Measurements from ENCODE around the gene SPRING1. TPM values are rescaled to one million over a fixed set of nuclear protein-coding genes. Genes with fewer than 3 reads are reported as not detected.

The SPRING1 gene
- total and polyA plus RNA-seq, 2 of the 13 experiments (the other 11 are each of a cell fraction or from before 2014, with no cell fraction given) = 20.0 to 51.8 TPM

DNA sequence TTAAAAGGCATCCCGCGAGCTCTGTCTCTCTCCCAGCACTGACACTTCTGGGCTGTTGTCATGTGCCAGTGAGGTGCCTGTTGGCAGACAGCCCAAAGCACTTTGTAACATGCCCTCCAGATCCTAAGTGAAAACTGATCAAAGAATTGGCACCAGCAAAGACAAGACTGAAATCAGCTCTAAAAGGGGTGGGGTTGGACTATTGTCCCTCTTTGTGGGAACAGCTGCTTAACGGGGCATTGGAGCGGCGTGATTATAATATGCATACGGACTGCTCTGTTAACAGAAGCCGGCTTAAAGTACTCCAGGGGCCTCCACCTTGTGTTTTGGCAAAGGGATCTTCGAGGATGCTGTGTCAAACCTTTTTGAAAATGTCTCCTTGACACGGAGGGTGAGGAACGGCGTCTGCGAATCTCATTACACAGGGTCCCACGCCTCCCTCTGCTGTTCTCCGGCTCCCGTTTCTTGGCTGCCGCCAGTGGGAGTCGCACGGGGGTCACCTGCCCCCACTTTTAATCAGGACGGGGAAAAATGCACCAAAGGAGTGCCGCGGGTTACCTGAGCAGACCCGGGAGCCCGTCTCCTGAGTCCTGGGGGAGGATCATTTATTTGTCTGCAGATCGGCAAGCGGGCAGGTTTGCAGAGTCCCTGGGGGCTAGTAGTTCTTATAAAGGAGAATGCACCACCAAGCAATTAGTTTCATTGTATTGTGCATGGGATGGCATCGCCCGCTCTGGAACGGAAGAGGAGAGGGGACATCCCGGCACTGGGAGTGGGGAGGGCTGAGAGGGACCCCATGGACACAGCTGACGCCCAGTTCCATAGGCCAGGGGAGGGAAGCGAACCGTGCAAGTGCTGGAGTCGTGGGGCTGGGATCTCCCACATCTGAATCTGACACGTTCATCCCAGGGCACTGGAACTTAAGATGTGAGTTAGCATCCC is 44.3 kb downstream of the SPRING1 start:
- in situ Hi-C loops (cut with HindIII; ENCODE audit: extremely low pct_ligation_motif_present, low pct_unique_long_range_greater_than_20kb) = no loop called here
- Histone ChIP-seq H3K4me1 (ENCODE audit: insufficient read depth, low read length) (peaks cover 17% of the 10 kb centered on the region), H3K27me3 (ENCODE audit: control insufficient read depth in 1 of 2, insufficient read depth in 2 of 2, low read length in 2 of 2) (peaks cover 3 to 29% of the 10 kb centered on the region in 2 experiments; a peak in 4 of 5 replicates), H3K4me3 (replicated peaks in 1 of 3; ENCODE audit: insufficient read depth in 1 of 3, low read depth in 2 of 3, low read length in 3 of 3) (peak overlapping the region in 2 of 3 experiments; percentile 1 to 18; a peak in 2 of 6 replicates), H3K27ac (ENCODE audit: extremely low read length, insufficient read depth, low read length) (no peak overlapping the region), H2AFZ (ENCODE audit: low read length) (no peak overlapping the region), H3K9me3 (ENCODE audit: low read length) (no peaks in the 10 kb centered on the region), H4K20me1 (ENCODE audit: insufficient read depth, low read length) (no peaks in the 10 kb centered on the region), H3K79me2 (ENCODE audit: insufficient read depth, low read length) (no peaks in the 10 kb centered on the region), H3K36me3 (replicated peaks in 1 of 2; ENCODE audit: control insufficient read depth in 1 of 2, insufficient read depth in 2 of 2, low read length in 2 of 2) (no peaks in the 10 kb centered on the region), H3K4me2 (ENCODE audit: low read depth, low read length) (peak overlapping the region; percentile 59), H3K9ac (ENCODE audit: insufficient read depth, low read depth, low read length) (no peak overlapping the region)
- no TSS peak for BruUV-seq (replicated peaks)
- ChIA-PET CTCF (ENCODE audit: low intra/inter-chr PET ratio, low total read pairs) (no interaction called here), POLR2A (interaction anchor here (1.0 kb wide), 1 partner anchor 45 kb away, joined by 3 read pairs; the partner anchor contains the start of gene RNFT2)
- peak; percentile 36 for DNase-seq (ENCODE audit: low spot score)
- TF ChIP-seq, protein P1, sequence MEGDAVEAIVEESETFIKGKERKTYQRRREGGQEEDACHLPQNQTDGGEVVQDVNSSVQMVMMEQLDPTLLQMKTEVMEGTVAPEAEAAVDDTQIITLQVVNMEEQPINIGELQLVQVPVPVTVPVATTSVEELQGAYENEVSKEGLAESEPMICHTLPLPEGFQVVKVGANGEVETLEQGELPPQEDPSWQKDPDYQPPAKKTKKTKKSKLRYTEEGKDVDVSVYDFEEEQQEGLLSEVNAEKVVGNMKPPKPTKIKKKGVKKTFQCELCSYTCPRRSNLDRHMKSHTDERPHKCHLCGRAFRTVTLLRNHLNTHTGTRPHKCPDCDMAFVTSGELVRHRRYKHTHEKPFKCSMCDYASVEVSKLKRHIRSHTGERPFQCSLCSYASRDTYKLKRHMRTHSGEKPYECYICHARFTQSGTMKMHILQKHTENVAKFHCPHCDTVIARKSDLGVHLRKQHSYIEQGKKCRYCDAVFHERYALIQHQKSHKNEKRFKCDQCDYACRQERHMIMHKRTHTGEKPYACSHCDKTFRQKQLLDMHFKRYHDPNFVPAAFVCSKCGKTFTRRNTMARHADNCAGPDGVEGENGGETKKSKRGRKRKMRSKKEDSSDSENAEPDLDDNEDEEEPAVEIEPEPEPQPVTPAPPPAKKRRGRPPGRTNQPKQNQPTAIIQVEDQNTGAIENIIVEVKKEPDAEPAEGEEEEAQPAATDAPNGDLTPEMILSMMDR (CRISPR knock-in tag; IDR thresholded peaks at IDR 0.05) = peak; percentile 15; the same call in 1 of the 2 replicates
- TF ChIP-seq ZNF557 (CRISPR knock-in tag; IDR thresholded peaks at IDR 0.05) (no peak), MEF2D (CRISPR knock-in tag; IDR thresholded peaks at IDR 0.05) (no peak)
- WGBS (ENCODE audit: low lambda C conversion rate) = 14% methylated on average over 20 of the region's 34 CpGs
- FAIRE-seq = no peak
- intact Hi-C loops (cut with micrococcal nuclease; ENCODE audit: unreplicated experiment) = loop anchor here (10.0 kb wide), 1 partner anchor 699 kb away; no protein-coding TSS in a partner anchor
- peak; percentile 50 for ATAC-seq

DNA sequence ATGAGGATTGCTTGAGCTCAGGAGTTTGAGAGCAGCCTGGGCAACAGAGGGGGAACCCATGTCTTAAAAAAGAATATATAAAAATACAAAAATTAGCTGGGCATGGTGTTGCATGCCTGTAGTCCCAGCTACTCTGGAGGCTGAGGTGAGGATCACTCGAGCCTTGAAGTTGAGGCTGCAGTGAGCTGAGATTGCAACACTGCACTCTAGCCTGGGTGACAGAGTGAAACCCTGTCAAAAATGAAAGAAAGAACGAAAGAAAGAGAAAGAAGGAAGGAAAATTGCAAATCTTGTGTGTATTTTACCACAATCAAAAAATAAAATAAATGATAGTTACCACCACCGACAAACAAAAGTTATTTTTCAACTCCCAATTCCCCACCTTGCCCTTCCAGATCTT is 45.3 kb downstream of the SPRING1 start:
- intact Hi-C loops (cut with micrococcal nuclease; ENCODE audit: unreplicated experiment) (loop anchor here (10.0 kb wide), 1 partner anchor 698 kb away; no protein-coding TSS in a partner anchor), in situ Hi-C loops (cut with HindIII; ENCODE audit: extremely low pct_ligation_motif_present, low pct_unique_long_range_greater_than_20kb) (no loop called here)
- no peaks in the 10 kb centered on the region for H3K36me3 ChIP-seq (replicated peaks in 1 of 2; ENCODE audit: control insufficient read depth in 1 of 2, insufficient read depth in 2 of 2, low read length in 2 of 2)
- TF ChIP-seq CHCHD3 (CRISPR knock-in tag; IDR thresholded peaks at IDR 0.05) (no peak), CEBPB (IDR thresholded peaks at IDR 0.05; ENCODE audit: borderline replicate concordance, low read depth, low read length) (peak; percentile 45; the same call in 1 of the 2 replicates)
- H3K4me1 ChIP-seq (ENCODE audit: insufficient read depth, low read length) = peaks cover 17% of the 10 kb centered on the region
- POLR2A ChIA-PET = interaction anchor here (1.0 kb wide), 1 partner anchor 46 kb away, joined by 3 read pairs; the partner anchor contains the start of gene RNFT2
- peaks cover 3 to 29% of the 10 kb centered on the region in 2 experiments; a peak in 4 of 5 replicates for H3K27me3 ChIP-seq (ENCODE audit: control insufficient read depth in 1 of 2, insufficient read depth in 2 of 2, low read length in 2 of 2)
- FAIRE-seq (no peak), ATAC-seq (no peak), DNase-seq (ENCODE audit: low spot score) (no peak)
- H3K79me2 ChIP-seq (ENCODE audit: insufficient read depth, low read length) = no peaks in the 10 kb centered on the region
- no peak overlapping the region for H3K9ac ChIP-seq (ENCODE audit: insufficient read depth, low read depth, low read length)
- peak overlapping the region; percentile 23; the same call in 1 of the 2 replicates for H3K4me2 ChIP-seq (ENCODE audit: low read depth, low read length)
- no peak overlapping the region for H3K4me3 ChIP-seq (replicated peaks in 1 of 3; ENCODE audit: insufficient read depth in 1 of 3, low read depth in 2 of 3, low read length in 3 of 3)
- H4K20me1 ChIP-seq (ENCODE audit: insufficient read depth, low read length) = no peaks in the 10 kb centered on the region
- BruUV-seq (replicated peaks) = no TSS peak
- no peaks in the 10 kb centered on the region for H3K9me3 ChIP-seq (ENCODE audit: low read length)
- WGBS (ENCODE audit: low lambda C conversion rate) = 7% methylated on average over 3 of the region's 3 CpGs
- H2AFZ ChIP-seq (ENCODE audit: low read length) = no peak overlapping the region
- no peak overlapping the region for H3K27ac ChIP-seq (ENCODE audit: extremely low read length, insufficient read depth, low read length)
- CTCF ChIA-PET (ENCODE audit: low intra/inter-chr PET ratio, low total read pairs) = no interaction called here

Measured in HepG2 (cell line).